NT2/D1 (cell line): Measurements from ENCODE around the gene CHST9.

Experiments used
- SUZ12 ChIP-seq: IDR thresholded peaks from 2 replicates; pipeline ENCODE4 v1.6.1; 2011; ENCODE audit not compliant: insufficient read length, insufficient read depth; ENCODE audit errors: extremely low read depth
- YY1 ChIP-seq: IDR thresholded peaks from 2 replicates; pipeline ENCODE4 v1.6.1; 2011; ENCODE audit not compliant: insufficient read length, insufficient read depth
- ZNF274 ChIP-seq: IDR thresholded peaks from 2 replicates; pipeline ENCODE4 v1.6.1; 2011; ENCODE audit warnings: mild to moderate bottlenecking, low read depth, low read length

DNA sequence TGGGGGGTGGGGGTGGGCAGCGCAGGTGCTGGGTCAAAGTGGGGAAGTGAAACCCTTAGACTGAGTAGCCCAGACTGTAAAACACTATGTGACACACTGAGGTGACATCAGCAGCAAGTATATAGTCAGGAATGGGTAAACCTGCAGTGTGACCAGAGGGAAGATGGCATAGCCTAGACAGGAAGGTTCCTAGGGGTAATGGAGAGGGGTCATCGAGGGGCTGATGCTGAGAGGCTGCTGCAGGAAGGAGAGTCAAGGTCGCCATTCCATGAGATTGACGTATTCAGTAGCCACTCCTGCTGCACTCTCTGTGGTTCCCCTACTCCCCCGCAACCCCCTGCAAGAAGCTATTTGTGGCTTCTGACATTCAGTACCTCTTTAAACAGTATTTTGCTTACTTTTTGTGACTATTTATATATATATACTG lies 111.7 kb downstream of the CHST9 start:
- TF ChIP-seq YY1 (no peak), ZNF274 (no peak), SUZ12 (no peak)
